Activated gamma-delta T cell treated with anti-CD3 and anti-CD28 coated beads, Interleukin-2, amount 50 U/mL, for 16 hours (primary cell): Measurements from ENCODE around the gene FLVCR1.

Source experiments
- DNase-seq: peaks from one replicate; pipeline ENCODE4 v3.0.0-alpha.2; 2020; ENCODE audit warnings: low read depth

The FLVCR1 gene

DNA sequence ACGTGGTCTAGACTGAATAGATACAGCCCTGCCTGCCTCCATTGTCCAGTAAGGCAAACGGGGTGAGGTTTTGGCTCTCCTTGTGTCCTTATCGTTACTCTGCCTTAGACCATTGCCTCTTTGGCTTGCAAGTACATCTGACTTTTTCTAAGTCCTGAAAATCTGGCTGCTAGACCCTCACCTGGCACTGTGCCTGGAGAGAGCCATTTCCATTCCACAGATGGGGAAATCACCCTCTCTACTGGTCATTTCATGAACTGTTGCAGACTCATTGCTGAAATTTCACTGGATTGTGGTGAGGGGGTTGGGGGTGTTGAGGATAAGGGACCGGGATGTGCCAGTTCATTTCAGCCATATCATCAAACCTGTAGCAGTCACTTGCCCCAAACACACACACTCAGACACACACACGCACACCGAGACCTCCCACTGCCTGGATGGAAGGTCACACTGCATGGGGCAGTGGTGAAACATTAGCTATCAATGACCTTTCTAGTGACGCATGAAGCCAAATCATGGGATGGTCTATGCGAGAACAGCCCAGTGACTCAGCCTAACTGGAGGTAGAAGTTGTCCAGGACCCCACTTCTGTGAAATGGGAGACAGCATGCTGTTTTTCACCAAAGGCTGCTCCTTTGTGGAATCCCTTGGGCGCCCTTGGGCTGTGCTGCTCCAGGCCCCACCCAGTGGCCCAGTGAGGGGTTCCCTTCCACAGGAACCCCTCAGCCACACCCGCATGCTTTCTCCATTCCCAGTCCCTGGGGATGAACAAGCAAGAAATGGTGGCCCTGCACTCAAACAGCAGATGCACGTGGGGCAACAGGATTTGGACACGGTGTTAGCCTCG, 57.4 kb downstream of the FLVCR1 start:
- DNase-seq: no peak

DNA sequence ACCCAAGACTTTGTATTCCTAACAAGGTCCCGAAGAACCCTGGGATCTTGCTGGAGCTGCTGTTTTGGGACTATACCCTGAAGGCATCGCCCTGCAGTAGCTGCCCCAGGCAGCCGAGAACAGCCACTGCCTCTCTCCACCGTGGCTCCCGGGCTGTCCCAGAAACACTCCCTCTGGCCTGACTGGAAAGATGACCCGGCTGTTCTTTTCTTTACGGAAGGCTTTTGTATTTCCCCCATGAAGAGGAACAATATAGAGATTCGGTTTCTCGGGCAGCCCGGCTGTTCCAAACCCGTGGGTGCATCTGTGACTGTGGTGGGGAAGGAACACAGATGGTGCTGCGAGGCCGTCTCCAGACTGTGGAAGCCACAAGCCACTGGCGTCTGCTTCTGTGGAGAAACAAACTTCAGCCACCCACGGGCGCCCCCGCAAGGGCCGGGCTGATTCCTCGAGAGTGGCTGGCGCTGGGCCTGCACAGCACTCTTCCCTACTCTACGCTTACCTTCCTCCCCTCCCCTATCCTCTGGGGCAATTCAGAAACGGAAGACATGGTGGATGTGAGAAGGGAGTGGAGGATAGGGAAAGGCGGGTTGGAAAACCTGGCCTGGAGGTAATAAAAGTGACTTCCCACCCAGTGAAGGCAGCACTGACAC, 58.5 kb downstream of the FLVCR1 start:
- DNase-seq: no peak

DNA sequence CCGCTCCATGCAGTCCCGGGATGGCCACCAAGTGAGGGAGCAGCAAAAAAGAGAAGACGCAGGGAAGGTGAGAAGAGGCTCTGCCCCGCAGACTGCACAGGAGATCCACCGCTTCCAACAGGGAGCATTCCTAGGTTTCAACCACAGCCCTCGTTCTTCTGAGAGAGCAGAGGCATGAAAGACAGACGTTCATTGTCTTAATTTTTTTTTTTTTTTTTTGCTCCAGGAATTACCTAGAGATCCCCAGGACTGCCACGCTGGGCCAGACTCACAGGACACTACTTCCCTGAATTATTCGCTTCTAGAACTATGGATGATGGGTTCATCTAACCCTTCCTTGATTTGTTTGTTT, 59.0 kb downstream of the FLVCR1 start:
- no peak for DNase-seq

DNA sequence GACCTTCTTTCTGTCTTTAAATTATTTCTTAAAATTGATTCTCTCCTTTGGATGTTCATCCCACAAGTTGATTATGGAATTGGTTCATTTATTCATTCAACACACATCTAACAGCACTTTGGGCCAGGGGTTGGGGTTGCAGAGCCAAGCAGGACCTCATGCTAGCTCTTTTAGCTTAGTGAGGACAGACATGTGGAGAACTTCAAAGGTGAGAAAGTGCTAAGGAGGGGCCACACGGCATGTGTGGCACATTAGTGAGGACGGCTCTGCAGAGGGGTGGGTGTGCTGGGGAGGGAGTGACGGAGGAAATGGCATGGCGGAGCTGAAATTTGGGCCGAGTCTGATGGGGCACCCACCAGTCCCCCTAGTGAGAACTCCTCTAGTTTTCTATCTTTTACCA, 59.8 kb downstream of the FLVCR1 start:
- DNase-seq: no peak

DNA sequence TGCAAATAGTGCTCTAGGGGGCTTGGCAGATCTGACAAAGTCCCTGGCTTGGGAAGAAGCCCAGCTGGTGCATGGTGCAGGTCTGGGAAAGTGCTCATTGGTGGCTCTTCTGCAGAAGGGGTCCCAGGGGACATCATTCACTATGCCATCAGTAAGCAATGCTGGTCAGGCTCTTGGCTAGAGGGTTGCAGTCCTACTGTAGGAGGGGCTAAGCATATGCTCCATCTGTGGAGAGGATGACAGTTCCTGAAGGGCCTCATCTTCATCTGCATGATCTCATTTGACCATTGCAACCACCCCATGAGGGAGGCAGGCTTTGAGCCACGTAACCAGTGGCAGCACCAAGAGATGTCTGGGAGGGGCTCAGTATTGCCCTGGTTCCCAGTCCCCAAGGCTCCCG, 60.7 kb downstream of the FLVCR1 start:
- DNase-seq: no peak

DNA sequence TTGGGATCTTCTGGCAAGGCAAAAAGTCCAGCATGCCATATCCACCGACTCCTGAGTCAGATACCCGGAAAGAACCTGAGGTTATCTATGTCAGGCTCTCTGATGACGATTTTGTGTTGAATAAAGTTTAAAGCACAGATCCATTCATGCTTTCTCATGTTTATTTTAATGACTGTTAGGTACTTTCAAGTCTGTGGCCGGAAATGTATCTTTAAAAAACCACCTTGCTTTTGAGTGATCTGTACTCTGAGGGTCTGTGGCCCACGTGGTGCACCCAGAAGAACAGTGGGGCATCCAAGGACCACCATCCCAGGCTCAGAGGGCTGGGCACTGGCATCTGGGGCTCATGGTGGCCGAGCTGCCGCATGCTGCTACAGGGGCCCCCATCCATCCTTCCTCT, 62.2 kb downstream of the FLVCR1 start:
- DNase-seq: no peak

DNA sequence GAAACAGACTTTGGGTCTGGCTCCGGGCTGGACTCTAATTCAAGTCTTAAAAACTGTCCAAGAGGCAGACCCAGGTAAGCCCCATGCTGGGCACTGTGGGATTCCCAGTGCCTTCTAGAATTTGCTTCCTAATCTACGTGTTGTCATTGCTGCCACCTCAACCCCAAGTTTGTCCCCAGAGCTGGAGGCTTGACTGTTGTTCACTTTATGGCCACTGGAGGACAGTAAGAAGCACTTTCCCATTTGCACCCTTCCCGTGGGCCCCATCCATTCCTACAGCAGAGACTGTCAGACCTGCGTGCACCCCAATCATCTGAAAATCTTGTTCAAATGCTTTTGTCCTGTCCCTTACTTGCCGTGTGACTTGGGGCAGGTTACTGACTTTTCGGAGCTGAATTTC, 62.8 kb downstream of the FLVCR1 start:
- DNase-seq: no peak

DNA sequence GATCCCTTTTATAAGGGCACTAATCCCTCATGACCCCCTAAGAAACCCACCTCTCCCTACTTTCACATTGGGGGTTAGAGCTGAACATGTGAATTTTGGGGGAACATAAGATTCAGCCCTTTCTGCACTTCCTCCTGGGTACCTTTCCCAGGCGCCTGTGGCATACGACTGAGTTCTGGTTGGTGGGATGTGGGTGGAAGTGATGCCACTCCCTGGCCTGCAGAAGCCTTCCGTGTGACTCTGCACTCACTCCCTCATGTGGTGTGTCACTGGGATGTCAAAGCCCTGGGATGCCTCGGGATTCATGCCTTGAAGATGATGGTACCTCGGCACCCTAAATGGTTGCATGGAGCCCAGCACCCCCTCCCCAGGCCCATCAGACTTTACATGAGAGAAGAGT, 63.9 kb downstream of the FLVCR1 start:
- DNase-seq: no peak

DNA sequence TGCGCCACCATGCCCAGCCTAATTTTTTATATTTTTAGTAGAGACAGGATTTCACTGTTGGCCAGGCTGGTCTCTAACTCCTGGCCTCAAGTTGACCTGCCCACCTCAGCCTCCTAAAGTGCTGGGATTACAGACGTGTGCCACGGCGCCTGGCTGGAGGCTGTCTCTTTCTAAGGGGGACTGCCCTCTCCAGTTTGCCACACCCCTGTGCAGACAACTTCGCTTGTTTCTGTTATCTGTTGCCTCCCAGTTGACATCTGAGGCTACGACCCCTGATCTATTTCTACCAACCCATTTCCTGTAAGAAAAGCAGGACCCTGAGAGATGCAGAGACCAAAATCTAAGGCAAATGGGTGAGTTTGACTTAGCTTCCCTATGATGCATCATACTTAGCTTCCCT, 68.3 kb downstream of the FLVCR1 start:
- DNase-seq: no peak

DNA sequence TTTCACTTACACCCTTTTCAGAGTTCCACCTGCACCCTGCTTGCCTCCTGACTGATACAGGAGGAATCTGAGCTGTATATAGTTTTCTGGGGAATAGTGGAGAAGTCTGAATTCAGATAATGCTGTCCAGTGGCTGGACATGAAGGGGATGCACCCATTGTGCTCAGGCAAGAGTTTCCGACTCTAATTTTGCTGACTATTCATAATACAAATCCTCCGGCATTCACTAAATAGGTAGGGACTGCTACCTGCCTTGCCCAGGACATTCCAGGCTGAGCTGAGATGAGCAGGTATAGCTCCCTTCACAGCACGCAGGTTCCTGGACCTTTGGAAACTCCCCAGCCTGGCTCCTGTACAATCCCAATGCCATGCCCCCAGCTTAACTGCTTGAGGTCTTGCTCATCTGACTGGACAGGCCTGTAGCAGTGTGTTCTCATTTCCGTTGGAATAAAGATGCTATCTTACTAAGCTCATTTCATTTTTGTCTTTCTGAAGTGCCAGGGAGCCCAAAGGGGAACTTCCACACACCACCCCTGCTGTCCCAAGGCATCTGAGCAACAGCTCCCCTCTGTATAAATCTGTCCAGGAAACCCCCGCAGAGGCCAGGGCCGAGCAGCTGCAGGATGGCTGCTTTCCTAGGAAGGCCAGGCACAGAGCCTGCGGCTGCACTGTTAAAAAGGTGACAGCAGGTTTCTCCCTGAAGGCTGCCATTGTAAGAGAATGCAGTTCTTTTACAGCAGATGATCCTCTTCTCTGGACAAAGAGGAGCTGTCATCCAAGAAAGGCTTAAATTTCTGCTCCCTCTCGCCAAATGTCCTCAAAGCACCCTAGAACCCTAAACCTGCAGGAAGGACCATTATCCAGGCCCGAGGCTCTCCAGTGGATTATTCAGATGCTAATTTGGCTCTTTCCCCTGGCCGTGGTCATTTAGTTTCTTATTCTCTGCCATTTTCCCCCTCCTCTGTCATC, 70.5 kb downstream of the FLVCR1 start:
- DNase-seq: no peak

DNA sequence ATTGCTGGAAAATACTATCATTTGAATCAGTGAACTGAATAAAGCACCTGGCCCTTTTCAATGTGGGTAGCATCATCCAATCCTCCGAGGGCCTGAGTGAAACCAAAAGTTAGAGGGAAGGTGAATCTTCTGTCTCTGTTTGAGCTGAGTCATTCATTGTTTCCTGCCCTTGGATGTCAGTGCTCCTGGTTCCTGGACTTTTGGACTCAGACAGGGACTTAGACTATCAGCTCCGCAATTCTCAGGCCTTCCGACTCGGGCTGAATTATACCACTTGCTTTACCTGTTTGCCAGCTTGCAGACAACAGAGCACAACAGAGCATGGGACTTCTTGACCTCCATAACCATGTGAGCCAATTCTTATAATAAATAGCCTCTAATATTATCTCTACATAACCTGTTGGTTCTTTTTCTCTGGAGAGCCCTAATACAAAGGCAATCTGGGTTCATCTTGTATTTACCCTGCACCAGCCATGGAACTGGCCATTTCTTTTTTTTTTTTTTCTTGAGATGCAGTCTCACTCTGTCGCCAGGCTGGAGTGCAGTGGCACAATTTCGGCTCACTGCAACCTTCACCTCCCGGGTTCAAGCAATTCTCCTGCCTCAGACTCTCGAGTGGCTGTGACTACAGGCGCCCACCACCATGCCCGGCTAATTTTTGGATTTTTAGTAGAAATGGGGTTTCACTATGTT, 73.1 kb downstream of the FLVCR1 start:
- no peak for DNase-seq

DNA sequence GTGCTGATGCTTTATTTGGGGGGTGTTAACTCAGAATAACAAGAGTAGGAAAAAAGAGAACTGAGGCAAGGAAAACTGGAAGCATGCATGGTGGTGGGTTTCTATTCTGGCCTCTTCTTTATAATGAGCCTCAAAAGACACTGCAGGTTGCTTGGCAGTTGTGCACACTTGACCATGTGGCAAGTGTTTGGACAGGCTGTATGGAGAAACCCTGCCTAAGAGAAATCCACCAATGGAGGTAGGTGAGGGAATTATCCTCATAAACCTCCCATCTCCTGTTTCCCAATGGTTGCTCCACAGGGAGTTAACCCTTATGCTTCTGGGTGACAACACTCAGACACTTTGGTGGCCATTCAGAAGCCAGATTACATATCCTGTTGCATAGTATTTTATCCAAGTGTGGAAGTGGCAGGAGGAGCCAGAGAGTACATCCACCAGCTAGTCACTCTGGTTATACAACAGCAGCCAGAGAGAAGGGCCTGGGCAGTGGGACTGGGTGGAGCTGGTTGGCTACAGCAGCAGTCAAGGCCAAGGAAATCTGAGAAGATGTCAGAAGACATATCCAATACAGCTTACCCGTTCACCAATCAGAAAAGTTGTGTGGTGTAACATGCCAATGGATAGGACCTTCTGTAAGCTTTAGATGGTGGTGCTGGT, 75.9 kb downstream of the FLVCR1 start:
- DNase-seq: no peak

DNA sequence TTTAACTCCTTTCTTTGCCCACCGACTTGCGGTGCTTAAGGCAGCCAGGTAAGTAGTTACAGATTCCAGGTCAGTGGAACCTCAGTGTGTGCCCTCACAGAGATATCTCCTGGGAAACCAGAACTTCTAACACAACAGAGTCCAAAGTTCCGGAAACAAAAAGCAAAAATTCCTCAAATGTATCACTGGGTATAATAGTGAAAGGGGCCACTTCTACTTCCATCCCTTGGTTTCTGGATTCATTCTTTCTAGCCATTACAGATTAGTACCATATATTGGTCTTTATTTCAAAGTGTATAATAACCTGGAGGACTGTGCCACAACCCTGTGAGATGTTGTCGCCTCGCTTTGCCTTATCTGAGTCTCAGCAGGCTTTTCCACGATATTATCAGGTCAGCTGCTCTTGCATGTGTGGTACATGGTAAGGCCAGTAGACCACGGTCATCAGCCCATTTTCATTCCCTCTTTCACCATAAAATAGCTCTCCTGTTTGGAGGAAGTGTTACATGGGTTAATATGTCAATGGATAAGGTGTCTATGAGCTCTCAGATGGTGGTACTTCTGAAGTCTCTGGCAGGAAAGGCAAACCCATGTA, 77.4 kb downstream of the FLVCR1 start:
- DNase-seq: no peak

DNA sequence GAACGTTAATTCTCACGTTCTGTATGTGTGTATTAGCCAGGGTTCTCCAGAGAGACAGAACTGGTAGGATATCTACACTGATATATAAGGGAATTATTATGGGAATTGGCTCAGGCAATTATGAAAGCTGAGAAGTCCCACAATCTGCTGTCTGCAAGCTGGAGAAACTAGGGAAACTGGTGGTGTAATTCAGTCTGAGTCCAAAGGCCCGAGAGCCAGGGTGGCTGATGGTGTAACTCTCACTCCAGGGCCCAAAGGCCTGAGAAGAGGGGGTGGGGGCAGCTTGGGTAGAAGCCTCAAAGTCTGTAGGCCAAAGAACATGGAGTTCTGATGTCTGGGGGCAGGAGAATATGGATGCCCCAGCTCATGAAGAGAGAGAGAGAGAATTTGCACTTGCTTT, 79.0 kb downstream of the FLVCR1 start:
- no peak for DNase-seq

DNA sequence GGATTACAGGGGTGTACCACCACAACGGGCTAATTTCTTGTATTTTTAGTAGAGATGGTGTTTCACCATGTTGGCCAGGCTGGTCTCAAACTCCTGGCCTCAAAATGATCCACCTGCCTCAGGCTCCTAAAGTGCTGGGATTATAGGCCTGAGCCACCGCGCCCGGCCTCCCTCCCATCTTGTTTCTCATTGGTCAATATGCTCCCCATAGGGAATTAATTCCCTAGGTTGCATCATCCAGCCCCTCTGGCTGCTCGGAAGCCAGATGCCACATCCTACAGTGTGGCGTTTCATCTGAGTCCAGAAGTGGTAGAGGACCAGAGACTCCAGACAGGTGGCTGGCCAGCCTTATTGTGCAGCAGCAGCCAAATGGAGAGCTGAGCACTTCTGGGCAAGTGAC, 80.8 kb downstream of the FLVCR1 start:
- DNase-seq: no peak

DNA sequence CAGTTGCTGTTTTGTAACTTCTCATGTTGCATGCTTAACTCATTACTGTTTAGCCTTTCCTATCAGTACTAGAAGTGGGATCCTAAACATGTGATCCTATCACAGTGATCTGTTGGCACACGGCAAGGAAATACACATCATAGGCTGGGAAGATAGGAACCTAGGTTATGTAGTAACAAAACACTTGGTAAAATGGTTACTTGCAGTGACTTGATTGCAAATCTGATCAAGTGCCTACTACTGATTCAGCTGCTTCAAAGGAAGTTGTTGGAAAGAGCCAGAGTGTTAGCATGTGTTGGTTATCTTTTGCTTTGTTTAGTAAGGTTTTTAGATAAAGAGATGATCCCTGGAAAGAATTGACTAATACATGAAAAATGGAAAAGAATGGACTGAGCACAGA, 83.4 kb downstream of the FLVCR1 start:
- DNase-seq: no peak

DNA sequence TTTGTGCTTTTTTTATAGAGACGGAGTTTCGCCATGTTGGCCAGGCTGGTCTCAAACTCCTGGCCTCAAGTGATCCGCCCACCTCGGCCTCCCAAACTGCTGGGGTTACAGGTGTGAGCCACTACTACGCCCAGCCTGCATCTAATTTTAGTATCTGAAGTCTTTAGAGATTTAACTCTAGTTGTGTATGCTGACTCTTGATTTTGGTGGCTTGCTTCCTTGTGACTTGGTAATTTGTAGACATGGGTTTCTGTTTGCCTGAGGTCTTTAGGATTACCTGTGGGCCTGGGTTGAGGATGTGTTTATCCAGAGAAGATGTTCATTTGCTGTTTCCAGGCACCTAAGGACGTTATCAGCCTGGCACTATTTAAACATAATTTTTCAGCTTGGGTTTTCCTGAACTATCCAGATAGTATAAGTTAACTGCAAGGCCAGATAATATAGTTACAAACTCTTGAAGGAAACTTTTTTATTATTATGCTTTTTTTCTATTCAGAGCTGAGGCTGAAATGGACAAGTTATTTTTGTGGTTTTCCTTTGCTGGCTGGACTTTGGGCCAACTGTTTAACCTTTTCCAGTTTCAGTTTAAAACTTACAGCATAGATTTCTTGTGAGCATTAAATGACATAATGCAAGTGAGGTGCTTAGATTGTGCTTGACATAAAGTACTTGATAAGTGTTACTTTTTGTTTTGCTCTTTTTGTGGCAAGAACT, 84.8 kb downstream of the FLVCR1 start:
- DNase-seq: no peak

DNA sequence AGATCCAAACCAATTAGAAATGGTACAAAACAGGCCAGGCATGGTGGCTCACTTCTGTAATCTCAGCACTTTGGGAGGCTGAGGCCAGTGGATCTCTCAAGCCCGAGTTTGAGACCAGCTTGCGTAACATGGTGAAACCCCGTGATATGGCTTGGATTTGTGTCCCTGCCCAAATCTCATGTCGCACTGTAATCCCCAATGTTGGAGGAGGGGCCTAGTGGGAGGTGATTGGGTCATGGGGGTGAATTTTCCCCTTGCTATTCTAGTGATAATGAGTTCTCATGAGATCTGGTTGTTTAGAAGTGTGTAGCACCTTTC, 85.3 kb downstream of the FLVCR1 start:
- no peak for DNase-seq

DNA sequence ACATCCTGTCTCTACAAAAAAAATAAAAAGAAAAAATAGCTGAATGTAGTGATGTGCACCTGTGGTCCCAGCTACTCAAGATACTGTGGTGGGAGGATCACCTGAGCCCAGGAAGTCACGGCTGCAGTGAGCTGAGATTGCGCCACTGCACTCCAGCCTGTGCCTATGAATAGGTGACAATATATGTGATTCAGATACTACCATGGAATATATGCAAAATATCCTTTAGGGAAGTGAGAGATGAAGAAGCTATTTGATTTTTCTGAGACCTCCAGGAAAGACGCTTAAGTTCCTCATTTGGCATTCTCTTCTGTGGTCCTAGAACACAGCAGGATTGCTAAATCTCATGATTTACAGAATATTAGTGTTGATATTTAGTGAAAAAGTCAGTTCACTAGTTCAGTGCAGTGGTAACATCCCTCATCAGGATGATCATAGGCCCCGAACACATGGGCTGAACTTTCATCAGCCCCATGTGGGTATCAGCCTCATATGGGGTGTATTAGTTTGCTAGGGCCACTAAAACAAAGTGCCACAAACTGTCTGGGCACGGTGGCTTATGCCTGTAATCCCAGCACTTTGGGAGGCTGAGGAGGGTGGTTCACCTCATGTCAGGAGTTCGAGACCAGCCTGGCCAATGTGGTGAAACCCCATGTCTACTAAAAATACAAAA, 86.3 kb downstream of the FLVCR1 start:
- no peak for DNase-seq

DNA sequence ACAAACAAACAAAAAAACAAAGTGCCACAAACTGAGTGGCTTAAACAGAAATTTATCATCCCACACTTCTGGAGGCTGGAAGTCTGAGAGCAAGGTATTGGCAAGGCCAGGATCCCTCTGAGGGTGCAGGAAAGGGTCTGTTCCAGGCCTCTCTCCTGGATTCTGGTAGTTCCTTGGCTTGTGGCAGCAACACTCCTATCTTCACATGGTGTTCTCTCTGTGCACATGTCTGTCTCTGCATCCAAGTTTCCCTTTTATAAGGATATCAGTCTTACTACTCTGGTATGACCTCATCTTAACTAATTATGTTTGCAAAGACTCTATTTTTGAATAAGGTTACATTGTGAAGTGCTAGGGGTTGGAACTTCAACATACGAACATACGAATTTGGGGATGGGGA, 87.0 kb downstream of the FLVCR1 start:
- no peak for DNase-seq
